NK-92 treated with Interleukin-12 subunit alpha and Interleukin-12 subunit beta, amount 100 ng/mL, for 24 hours (cell line): ENCODE data around the gene DBN1.
A peak's percentile ranks its signal among the peaks of the same experiment; 100 is the strongest.

ENCODE experiments used
- DNase-seq: peaks from one replicate; lab custom pipeline; 2025; lab: John Stamatoyannopoulos, UW

The DBN1 gene

GRCh38 chr5:177472460-177473442 lies 683 bp downstream of the DBN1 start:
- DNase-seq, result no peak

GRCh38 chr5:177471610-177472356 lies 1.7 kb downstream of the DBN1 start:
- no peak for DNase-seq

GRCh38 chr5:177470759-177471536 lies 2.5 kb downstream of the DBN1 start:
- no peak for DNase-seq

DNA sequence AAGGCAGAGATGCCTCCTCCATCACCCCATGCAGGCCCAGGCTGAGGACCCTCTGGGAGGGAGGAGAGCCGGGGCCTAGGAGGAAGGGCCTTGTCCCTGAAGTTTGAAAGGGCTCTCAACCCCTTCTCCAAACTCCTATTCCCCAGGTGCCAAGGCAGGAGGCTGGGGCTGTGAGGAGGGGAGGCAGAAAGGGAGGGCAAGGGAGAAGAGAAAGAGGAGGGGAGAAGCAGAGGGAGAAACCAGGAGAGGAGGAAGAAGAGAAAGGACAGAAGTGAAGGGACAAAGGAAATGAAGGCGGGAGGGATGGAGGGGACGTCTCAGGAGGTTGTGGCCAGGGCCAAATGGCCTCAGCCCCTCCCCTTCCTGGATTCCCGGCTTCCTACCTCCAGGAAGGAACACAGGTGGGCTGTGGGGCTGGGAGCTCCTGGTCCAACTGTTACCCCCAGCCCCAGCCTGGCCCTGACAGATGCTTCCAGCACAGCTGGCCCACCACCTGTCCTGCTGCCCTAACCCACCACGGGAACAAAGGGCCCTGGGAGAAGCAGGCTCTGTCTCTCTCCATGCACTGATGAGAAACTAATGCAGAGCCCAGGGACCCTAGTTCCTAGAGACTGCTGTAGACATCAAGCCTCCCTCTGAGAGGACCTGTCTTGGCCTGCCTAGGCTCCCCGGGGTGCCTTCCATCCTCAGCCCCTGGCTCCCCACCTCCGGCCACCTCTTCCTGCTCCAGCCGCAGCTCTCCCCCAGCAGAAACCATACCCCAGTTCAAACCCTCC lies 3.5 kb downstream of the DBN1 start:
- DNase-seq, result no peak

- no peak for DNase-seq
These were observed 4.5 kb downstream of the DBN1 start for GRCh38 chr5:177468685-177469628.

GRCh38 chr5:177468329-177468684 lies 5.1 kb downstream of the DBN1 start:
- peak; percentile 31 for DNase-seq

GRCh38 chr5:177467436-177467835 lies 6.0 kb downstream of the DBN1 start:
- no peak for DNase-seq

GRCh38 chr5:177466861-177467260 lies 6.6 kb downstream of the DBN1 start:
- DNase-seq, result no peak

- no peak for DNase-seq
These were observed 8.4 kb downstream of the DBN1 start for GRCh38 chr5:177465044-177465443.

- DNase-seq, result no peak
These were observed 11.3 kb downstream of the DBN1 start for GRCh38 chr5:177462021-177462670.

DNA sequence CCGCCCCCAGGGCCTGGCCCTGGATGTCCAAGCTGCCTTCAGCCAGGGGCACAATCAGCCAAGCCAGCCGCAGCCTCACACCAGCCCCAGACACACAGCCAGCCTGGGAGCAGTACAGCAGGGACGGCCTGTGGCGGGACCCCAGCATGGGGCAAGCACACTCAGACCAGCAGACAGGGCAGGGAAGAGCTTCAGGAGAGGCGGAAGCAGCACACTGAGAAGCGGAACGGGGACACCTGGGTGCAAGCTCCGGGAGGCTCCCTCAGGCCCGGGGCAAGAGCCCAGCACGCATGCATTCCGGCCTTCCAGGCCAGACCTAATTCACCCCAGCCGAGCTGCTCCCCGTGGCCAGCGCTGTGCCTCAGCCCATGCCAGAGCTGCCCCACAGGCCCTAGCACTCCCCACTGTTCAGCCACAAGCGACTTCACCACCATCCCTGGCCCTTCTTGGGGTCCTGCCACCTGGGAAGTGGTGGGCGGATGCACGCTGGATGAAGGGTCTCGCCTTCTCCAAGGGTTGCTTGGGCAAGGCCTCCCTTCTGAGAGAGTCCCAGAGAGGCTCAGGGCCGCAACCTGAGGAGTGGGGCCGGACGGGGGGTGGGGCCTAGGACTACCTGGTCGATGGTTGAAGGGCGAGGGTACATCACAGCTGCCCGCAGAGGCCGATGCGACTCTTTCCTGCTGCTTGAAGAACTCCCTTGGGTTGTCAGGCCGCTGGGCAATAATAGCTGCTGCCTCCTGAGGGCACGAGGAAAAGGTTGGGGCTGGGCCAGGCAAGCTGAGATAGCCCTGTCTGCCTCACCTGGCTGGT lies 13.4 kb downstream of the DBN1 start:
- DNase-seq, result no peak

- no peak for DNase-seq
These were observed 14.1 kb downstream of the DBN1 start for GRCh38 chr5:177459357-177459756.

GRCh38 chr5:177458912-177459350 lies 14.5 kb downstream of the DBN1 start:
- DNase-seq, result no peak

- DNase-seq, result no peak
These were observed 15.4 kb downstream of the DBN1 start for GRCh38 chr5:177457852-177458681.

DNA sequence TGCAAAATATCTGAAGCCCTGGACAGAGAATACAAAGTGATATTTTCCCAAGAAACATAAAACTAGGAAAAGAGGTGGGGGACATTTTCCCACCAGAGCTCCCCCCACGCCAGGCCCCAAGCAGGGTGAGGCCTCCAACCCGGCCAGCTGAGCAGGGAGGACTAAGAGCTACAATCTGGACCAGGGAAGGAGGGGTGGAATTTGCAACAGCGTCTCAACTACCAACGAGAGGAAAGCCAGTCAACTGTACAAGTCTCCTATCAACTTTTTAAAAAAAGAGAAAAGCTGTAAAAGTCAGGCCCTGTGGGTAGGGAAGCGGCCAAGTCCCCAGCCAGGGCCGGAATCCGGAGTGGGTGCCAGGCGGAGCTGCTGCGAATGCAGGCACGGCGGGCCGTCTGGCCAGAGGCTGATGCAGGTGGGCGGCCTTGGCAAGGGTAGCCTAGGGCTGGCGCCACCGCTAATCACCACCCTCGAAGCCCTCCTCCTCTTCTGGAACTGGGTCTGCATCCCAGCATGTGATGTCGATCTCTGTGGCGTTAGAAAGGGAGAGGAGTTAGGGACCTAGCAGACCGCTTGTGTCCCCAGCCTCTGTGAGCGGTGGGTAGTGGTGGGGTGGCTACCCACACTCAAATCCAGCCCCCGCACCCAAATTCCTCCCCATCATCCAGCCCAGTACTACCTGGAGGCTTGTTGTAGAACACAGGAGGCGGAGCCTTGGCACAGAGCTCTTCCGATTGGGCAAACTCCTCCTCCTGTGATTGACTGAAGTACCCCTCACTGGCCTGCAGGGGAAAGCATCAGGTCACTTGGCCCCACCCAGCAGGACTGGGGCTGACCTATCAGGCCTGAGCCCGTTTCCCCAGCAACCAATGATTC lies 16.2 kb downstream of the DBN1 start:
- peak; percentile 42 for DNase-seq

DNA sequence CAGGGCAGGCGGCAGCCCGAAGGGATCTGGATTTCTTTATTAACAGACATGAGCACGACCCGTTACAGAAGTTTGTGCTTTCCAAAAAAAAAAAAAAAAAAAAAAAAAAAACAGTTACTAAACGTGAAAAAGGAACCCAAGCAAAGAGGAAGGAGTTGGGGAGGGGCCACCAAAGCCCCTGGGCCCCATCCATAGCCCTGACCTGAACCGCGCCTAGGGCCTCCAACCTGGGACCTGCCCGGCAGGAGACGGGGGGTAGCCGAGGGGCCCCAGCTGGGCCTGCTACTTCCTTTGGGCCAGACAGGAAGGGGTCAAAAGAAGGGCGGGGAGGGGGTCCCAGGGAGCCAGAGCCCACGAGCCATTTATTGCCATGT lies 16.9 kb downstream of the DBN1 start:
- DNase-seq, result no peak
